Stimulated activated CD4-positive, alpha-beta T cell treated with anti-CD3 and anti-CD28 coated beads, TNF-alpha, amount 100 ng/mL, for 24 hours (primary cell): ENCODE data around the gene GDF15.

Experiments
- DNase-seq, 3 experiments: peaks; one replicate each; pipeline ENCODE4 v3.0.0-alpha.2; 2020; ENCODE audit warnings: low read depth in 3 of 3

Gene GDF15

DNA sequence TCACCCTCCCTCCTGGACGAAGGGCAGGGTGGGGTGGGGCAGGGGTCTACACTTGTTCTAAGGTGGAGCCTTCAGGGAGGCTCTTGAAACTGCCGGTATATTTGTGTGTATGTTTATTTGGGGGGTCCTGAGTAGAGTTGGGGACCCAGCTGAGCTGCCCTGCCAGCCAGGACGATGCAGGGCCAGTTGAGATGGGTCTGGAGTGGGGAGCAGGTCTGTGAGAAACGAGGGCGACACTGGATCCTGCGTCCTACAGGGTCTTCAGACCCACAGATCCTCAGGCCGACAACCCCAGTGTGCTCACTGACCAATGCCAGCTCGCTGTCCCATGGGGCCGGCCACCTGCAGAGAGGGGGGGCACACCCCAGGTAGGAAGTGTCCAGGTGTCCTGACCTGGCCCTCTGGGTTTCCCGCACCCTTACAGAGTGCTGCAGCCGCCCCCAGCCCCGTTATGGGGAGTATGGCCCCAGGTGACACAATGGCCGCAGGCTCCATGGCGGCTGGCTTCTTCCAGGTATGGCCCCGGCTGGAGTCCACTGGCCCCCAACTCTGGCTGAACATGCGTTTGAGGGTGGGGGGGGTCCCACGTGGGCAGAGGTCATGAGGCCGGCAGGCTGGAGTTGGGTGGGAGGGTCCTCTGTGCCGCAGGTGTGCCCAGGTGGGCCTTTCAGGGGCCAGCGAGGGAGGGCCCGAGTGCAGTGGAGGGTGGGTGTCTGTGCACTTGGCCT, 44.6 kb downstream of the GDF15 start:
- DNase-seq = no peak

DNA sequence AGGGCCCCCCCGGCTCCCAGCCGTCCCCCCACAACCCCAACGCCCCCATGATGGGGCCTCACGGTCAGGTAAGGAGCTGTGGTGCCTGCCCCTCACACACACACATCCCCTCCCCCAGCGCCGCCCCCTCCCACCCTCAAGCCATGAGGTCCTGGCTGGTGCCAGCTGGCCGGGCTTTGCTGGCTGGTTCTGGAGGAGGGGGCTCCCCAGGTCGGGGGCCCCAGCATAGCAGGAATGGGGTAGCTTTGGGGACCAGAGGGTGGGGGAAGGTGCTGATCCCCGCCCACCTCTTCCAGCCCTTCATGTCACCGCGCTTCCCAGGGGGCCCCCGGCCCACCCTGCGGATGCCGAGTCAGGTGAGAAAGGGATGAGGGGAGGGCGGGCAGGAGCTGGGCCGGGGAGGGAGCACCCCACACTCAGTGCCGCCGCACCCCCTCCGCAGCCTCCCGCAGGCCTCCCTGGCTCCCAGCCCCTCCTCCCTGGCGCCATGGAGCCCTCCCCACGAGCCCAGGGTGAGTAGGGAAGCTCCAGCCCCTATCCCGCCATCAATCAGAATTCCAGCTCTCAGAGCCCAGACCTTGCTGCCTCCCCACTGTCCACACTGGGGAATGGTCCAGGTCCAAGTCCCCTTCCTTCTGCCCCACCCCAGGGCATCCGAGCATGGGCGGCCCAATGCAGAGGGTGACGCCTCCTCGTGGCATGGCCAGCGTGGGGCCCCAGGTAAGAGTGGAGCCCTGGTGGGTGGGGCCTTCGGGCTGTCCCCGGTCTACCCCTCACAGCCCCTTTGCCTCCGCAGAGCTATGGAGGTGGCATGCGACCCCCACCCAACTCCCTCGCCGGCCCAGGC, 45.6 kb downstream of the GDF15 start:
- DNase-seq = no peak

DNA sequence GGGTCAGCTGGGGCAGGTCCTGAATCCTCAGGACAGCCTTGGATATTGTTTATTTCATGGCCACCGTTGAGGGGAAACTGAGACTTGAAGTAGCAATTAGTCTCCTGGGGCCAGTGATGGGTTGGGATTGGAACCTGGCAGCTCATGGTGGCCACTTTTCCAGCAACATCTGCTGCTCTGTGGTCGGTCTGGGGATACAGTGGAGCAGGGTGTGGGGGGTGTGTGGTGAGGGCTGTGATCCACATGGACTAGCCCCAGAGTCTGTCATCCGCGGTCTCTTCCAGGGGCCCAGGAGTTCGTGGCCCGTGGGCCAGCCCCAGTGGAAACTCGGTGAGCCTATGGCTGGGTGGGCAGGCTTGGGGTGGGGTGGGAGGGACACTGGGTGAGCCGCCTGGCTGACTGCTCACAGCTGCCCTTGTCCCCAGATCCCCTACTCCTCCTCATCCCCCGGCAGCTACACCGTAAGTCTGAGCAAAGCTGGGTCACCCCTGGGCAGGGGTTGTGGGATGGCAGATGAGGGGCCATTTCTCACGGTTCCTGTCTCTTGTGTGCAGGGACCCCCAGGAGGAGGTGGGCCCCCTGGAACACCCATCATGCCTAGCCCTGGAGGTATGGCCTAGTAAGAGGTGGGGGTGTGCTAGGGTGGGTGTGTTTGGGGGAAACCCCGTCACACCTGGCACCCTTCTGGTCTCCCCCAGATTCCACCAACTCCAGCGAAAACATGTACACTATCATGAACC, 46.5 kb downstream of the GDF15 start:
- DNase-seq = no peak

DNA sequence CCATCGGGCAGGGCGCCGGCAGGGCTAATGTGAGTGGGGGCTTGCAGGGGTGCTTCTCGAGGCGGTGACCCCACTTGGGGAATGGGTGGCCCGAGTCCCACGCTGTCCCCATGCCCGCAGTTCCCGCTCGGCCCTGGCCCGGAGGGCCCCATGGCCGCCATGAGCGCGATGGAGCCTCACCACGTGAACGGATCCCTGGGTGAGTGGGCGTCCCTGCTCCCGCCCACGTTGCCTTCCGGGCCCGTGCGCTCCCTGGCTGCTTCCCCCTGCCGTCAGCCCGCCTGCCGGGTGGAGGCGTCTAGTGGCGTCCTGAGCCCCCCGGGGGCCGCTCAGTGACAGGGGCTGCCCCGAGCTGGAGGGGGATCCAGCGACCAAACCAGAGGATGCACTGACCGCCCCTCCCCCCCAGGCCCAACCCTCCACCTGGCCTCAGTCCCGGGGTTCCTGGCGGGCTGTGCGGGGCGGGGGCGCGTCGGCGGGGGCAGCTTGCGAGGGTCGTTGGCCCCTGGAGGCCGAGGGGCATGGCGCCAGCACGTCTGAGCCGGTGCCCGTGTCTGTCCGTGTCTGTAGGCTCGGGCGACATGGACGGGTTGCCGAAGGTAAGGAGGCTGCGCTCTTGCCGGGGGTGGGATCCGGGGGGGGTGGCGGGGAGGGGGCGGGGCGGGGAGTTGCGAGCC, 47.2 kb downstream of the GDF15 start:
- DNase-seq = no peak

DNA sequence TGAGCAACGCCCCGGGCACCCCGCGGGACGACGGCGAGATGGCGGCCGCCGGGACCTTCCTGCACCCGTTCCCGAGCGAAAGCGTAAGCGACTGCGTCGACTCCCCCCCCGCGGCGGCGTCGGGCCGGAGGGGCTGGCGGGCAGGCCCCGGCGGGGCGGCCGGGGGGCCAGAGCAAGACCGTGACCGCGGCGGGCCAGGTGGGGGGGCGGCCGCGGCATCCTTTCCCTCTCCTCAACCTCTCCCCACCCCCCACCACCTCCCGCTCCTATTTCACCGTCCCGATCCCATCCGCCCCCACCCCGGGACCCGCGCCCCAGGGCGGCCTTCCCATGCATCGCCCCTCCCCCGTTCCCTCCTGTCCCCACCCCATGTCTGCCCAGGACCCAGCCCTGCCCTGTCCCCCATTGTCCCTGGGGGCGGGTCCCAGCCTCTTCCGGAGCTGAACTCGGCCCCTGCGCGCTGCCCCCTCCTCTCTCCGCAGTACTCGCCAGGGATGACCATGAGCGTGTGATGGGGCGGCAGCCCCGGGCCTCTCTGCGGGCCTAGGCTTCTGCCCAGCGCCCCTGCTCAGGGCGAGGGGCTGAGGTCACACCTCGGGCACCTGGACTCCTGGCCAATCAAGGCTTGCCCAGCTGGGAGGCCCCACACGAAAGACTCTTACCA, 47.9 kb downstream of the GDF15 start:
- no peak for DNase-seq

DNA sequence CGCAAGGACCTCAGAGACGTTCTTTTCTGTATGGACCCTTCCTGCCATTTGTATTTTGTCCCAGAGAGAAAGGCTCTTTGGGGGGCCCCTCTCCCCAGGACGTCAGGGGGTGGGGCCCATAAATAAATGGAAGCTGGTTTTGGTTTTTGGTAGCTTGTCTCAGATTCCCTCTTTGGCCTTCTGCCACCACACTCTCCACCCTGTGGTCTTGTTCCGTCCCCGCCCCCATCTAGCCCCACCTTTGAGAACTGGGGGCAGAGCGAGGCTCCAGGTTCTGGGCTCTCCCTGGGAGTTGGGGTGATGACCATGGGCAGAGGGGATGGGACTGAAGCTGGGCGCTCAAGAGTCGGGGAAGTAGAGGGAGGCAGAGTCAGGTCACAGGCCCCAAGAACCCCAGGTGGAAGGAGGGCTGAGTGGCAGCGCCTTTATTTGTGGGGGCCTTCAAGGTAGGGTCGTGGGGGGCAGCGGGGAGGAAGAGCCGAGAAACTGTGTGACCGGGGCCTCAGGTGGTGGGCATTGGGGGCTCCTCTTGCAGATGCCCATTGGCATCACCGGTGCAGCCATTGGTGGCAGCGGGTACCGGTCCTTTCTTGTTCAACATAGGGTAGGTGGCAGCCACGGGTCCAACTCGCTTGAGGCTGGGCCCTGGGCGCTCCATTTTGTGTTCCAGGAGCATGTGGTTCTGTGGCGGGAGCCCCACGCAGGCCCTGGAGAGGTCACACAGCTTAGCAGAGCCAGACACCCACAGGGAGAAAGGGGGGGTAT, 48.6 kb downstream of the GDF15 start:
- no peak for DNase-seq

DNA sequence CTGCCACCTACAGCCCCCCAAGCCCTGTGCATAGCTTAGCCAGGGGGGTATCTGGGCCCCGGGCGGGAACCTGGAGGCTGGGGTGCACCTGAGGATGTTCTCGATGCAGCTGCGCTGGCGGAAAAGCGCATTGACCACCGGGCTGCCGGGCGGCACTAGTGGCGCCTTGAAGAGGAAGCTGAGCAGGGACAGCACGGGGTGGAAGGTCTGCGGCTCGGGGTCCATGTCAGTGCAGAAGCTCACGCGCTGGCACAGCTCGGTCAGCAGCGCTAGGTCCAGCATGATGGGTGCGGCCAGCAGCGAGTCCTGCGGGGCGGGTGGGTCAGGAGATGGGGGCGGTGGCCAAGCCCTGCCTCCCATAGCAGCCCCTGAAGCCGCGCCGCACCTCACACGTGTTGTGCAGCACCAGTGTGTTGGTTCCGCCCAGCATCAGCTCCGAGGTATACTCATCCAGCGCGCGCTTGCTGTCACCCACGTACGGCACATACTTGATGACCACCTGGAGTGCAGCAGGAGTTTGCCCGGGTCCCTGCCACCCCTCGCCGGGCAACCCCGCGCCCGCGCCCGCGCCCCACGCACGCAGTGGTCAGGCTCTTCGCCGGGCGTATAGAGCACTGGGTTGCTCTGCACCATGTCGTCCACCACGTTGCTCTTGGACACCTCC, 49.4 kb downstream of the GDF15 start:
- no peak for DNase-seq

DNA sequence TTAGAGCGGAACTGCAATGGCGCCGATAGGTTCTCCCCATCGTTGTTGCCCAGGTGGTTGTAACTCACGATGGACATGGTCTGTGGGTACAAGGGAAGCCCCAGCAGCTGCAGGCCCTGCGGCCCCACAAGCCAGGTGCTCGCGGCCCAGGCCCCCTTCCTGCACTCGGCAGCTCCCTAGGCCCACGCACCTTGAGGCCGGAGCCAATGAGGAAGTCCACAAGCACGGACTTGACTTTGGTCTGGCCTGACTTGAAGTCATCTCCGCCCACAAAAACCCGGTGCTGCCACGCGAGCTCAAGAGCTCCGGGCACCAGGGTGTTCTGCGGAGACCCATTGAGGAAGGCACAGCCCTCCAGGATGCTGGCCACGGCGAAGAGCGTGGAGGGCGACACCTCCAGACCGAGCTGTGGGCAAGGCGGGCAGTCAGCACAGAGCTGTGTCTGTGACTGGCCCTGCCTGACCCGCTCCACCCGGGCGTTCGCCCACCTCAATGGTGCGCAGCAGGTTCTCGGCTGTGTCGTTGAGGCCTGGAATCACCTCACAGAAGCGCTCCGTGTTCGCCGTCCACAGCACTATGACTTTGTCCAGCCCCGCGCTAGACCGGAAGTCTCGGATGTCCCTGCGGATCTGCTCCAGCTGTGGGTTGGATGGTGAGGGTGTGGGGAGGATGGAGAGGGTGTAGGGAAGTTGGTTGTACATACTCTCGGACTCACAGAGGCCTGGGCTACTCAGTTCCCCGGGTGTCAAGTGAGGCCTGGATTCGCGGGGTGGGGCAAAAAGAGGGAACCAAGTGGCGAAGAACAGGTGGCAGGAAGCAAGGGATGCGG, 50.1 kb downstream of the GDF15 start:
- DNase-seq = no peak

DNA sequence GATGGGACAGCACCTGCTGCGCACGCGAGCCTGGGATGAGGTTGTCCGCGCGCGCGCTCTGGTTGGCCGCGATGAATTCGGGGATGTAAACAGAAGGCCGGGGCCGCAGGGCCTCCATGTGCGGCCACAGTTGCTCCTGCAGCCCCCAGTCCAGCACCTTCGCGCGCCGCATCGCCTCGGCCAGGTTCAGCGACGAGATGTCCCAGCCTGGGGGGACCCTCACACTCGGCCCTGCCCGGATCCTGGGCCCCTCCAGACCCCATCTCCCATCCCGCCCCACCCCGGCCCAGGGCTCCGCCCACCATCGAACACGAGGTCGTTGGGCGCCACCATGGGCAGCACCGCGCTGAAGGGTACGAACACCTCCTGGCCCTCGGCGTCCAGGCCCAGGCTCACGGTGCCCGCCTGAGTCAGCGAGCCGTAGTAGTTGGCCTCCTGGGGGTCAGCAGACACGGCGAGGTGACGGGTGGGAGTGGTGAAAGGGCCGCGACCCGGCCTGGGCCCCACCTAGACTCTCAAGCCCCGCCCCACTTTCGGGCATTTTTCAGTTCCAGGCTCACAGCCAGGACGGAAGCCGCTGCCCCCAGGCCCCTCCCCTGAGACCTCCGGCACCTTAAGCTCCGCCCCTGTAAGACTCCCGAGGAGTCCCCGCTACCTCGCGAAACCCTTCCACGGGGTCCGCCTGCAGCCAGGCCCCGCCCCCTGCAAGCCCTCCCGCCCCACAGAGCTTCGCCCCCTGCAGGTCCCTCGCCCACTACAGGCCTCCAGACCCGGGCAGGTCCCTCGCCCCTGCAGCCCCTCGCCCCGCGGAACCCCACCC, 50.9 kb downstream of the GDF15 start:
- DNase-seq = peak in 1 of 3 experiments; percentile 76

DNA sequence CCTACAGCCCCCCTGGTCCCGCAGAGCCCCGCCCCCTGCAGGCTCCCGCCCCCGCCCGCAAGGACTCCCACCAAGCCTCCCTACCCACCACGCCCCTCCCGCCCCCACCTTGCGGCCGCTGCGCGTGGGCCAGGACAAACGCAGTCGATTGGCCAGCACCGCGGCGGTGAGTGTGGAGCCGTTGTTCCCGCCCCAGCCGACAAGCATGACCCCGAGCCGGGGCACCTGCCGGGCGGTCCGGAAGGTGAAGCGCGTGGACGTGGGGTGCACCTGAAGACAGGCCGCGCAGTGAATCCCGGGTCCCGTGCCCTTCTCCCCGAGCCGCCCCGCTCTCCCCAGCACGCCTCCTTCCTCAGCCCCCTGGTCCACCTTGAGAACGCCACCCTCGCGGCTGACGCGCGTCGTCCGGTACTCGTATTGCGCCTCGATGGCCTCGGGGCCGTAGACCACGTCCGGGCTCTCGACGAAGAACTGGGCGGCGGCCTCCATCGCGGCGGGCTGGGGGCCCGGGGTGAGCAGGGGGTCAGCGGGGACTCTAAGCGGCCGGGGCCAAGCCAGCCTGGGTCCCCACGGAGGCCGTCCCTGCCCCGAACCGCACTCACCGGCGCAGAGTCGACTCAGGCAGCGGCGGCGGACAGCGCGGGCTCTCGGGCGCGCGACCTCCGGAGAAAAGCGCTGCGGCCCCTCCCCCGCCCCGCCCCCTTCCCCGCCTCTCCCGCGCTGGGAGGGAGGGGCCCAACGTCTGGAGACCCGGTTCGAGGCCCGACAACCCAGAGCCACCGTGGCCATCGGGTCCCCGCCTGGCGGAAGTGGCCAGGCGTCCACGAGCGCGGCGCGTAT, 51.8 kb downstream of the GDF15 start, which contains the start of gene ISYNA1:
TSS of gene ISYNA1 (minus strand) at position 643 of the 840 bp plus-strand sequence. CDS start at position 489, 154 bp downstream.
- peak in 1 of 3 experiments; percentile 55 for DNase-seq

DNA sequence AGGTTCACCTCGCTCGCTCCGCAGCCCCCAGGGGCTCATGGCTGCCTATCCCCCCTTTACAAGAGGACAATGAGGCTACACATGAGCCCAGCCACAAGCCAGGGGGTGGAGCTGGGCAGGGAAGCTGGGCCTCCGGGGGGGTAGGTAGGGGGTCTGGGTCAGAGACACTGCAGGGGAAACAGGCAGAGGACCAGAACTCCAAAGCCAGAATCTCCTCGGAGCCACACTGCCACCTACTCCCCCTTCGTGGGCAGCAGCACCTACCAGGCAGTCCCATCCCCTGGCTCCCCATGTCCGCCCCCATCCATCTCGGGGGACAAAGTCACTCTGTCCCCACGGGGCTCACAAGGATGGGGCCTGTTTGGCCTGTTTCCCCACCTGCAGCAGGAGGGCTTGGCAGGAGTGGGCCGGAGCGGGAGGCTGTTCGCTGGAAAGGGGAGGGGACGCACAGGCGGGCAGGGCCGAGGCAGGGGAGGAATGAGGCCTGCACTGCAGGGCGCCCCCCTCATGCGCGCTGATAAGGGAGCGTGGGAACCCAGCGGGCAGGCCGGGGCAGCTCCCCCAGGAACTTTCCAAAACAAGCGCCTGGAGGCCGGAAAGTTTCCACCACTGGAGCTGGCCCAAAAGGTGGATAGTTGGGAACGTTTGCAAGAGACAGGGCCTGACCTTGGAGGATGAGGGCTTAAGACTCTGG, 52.5 kb downstream of the GDF15 start:
- no peak for DNase-seq
